K562 (cell line): Measurements from ENCODE around the gene OR10H2. TPM values are rescaled to one million over a fixed set of nuclear protein-coding genes. Genes with fewer than 3 reads are reported as not detected.
A peak's percentile ranks its signal among the peaks of the same experiment; 100 is the strongest.

Experiments used
- ATAC-seq: fragments of 200-7000 bp; cut with Tn5 transposase; 3 replicates; pipeline ENCODE4 v1.9.1; 2020; ENCODE audit warnings: moderate library complexity
- BruUV-seq: library from RNA; stranded (reverse); fragments of 400-500 nt; replicated peaks from 2 replicates; lab custom pipeline; 2021; lab: Mats Ljungman, UMichigan
- CTCF ChIA-PET: fragments of 300-600 bp; formaldehyde crosslinking; extraction: SDS; loops from one replicate; lab custom pipeline; 2021; ENCODE audit warnings: low intra/inter-chr PET ratio; lab: Yijun Ruan, JAX
- POLR2A ChIA-PET: fragments of 300-600, 350-650 bp; sonication (Branson Sonifier 250); formaldehyde crosslinking; extraction: SDS; loops from one replicate; lab custom pipeline; 2021; ENCODE audit warnings: antibody characterized with exemption, inconsistent platforms; lab: Yijun Ruan, JAX
- DNase-seq, 4 experiments: peaks; one replicate each; pipeline versions ENCODE4 v3.0.0 to v3.0.0-alpha.2; 2011 to 2018; ENCODE audit warnings: low spot score in 3 of 4, mixed read lengths in 3 of 4; ENCODE audit errors: extremely low read depth in 1 of 4
- FAIRE-seq: peaks from 2 replicates; lab custom pipeline; 2011; peaks lifted over from hg19 to GRCh38; lab: Jason Lieb, UNC
- H2AFZ ChIP-seq: 2 replicates; pipeline ENCODE4 v1.6.0; 2011; ENCODE audit warnings: low read depth, low read length, control low read depth, inconsistent platforms
- H3K27ac ChIP-seq: fragments of 200-600 bp; 3 replicates; pipeline ENCODE4 v1.8.0; 2011; ENCODE audit warnings: low read depth, mild to moderate bottlenecking, control low read depth, inconsistent platforms, low read length, moderate library complexity, mixed read lengths; ENCODE audit errors: extremely low read depth
- H3K27me3 ChIP-seq, 2 experiments: fragments of 300-600 bp in 1 of 2; 2 replicates in 1 of 2; 3 replicates in 1 of 2; pipeline versions ENCODE4 v1.6.0 to v1.8.0; 2011; ENCODE audit warnings: inconsistent platforms in 2 of 2, low read length in 2 of 2, mild to moderate bottlenecking in 1 of 2, mixed read lengths in 1 of 2, moderate library complexity in 1 of 2; ENCODE audit not compliant: control insufficient read depth in 2 of 2, insufficient read depth in 2 of 2
- H3K36me3 ChIP-seq: fragments of 300-600 bp; 3 replicates; pipeline ENCODE4 v1.8.0; 2011; ENCODE audit warnings: mild to moderate bottlenecking, low read length, inconsistent platforms; ENCODE audit not compliant: control insufficient read depth, insufficient read depth
- H3K4me1 ChIP-seq, 2 experiments: fragments of 200-600 bp in 1 of 2; replicated peaks in 1 of 2; 2 replicates in 1 of 2; 3 replicates in 1 of 2; pipeline versions ENCODE4 v1.5.1 to v1.8.0; 2011; ENCODE audit warnings: inconsistent platforms in 2 of 2, low read length in 2 of 2, mild to moderate bottlenecking in 1 of 2, mixed read lengths in 1 of 2, moderate library complexity in 1 of 2; ENCODE audit not compliant: control insufficient read depth in 2 of 2, insufficient read depth in 2 of 2
- H3K4me2 ChIP-seq: 2 replicates; pipeline ENCODE4 v1.6.1; 2011; ENCODE audit warnings: low read length, control low read depth, inconsistent platforms, mixed read lengths; ENCODE audit not compliant: insufficient read depth
- H3K4me3 ChIP-seq: fragments of 200-600 bp; sonication (generic), shearing (Covaris generic); 2 replicates; pipeline ENCODE4 v1.5.1; 2016; ENCODE audit warnings: control low read depth, inconsistent platforms
- H3K79me2 ChIP-seq: fragments of 200-600 bp; 3 replicates; pipeline ENCODE4 v1.8.0; 2011; ENCODE audit warnings: low read length, inconsistent platforms; ENCODE audit not compliant: control insufficient read depth, insufficient read depth
- H3K9ac ChIP-seq, 2 experiments: 2 replicates each; pipeline versions ENCODE4 v1.6.0 to v1.6.1; 2011; ENCODE audit warnings: low read depth in 2 of 2, low read length in 2 of 2, control low read depth in 1 of 2, inconsistent platforms in 1 of 2, mild to moderate bottlenecking in 1 of 2, mixed read lengths in 1 of 2; ENCODE audit not compliant: insufficient read depth in 1 of 2
- H3K9me1 ChIP-seq: one replicate; pipeline ENCODE4 v1.6.0; 2011; ENCODE audit warnings: inconsistent platforms, mild to moderate bottlenecking, low read length, moderate library complexity; ENCODE audit not compliant: control insufficient read depth, insufficient read depth
- H3K9me3 ChIP-seq: replicated peaks from 2 replicates; pipeline ENCODE4 v1.5.1; 2011; ENCODE audit warnings: low read depth, low read length, inconsistent platforms; ENCODE audit not compliant: control insufficient read depth, insufficient read depth
- H4K20me1 ChIP-seq: replicated peaks from 2 replicates; pipeline ENCODE4 v1.6.1; 2011; ENCODE audit warnings: low read length, inconsistent platforms, mixed read lengths; ENCODE audit not compliant: control insufficient read depth, insufficient read depth
- GABPA ChIP-seq: fragments of 200-800 bp; sonication (Bioruptor generic); conservative IDR thresholded peaks from 2 replicates; pipeline ENCODE4 v1.6.1; 2016; ENCODE audit warnings: low read depth, missing genetic modification characterization, missing compliant biosample characterization
- HNRNPH1 ChIP-seq: fragments of 200-400 bp; formaldehyde crosslinking; optimal IDR thresholded peaks from 2 replicates; pipeline ENCODE3; 2017; ENCODE audit warnings: low read depth, mild to moderate bottlenecking, low read length, moderate library complexity
- MCM7 ChIP-seq, 2 experiments: fragments of 450-650 bp; IDR thresholded peaks; 2 replicates each; pipeline ENCODE4 v1.6.1; 2016 to 2018
- NFIC ChIP-seq: fragments of 450-650 bp; IDR thresholded peaks from 2 replicates; pipeline ENCODE4 v1.6.1; 2017; ENCODE audit warnings: mild to moderate bottlenecking, inconsistent platforms
- PKNOX1 ChIP-seq: fragments of 450-650 bp; IDR thresholded peaks from 2 replicates; pipeline ENCODE4 v1.6.1; 2016
- RFX7 ChIP-seq: fragments of 250-450 bp; sonication (Bioruptor Pico); IDR thresholded peaks from 2 replicates; pipeline ENCODE4 v1.5.1; 2021; ENCODE audit warnings: mild to moderate bottlenecking
- SMAD2 ChIP-seq: fragments of 150-350 bp; IDR thresholded peaks from 2 replicates; pipeline ENCODE4 v1.6.1; 2014; ENCODE audit warnings: low read depth, mild to moderate bottlenecking, low read length
- SOX6 ChIP-seq: fragments of 450-650 bp; IDR thresholded peaks from 2 replicates; pipeline ENCODE4 v1.6.1; 2014; ENCODE audit warnings: mild to moderate bottlenecking
- ZNF174 ChIP-seq: fragments of 250-450 bp; sonication (Bioruptor Pico); IDR thresholded peaks from 2 replicates; pipeline ENCODE4 v1.4.0; 2020; ENCODE audit warnings: mild to moderate bottlenecking
- ZNF217 ChIP-seq: sonication (generic); formaldehyde crosslinking; IDR thresholded peaks from 2 replicates; pipeline ENCODE4 v1.8.0; 2022; ENCODE audit warnings: mild to moderate bottlenecking, missing genetic modification reagents
- ZNF41 ChIP-seq: fragments of 250-450 bp; sonication (Bioruptor Pico); conservative IDR thresholded peaks from 2 replicates; pipeline ENCODE4 v1.4.0; 2020; ENCODE audit warnings: mild to moderate bottlenecking
- WGBS: fragments of 100-300 bp; shearing (Covaris generic); methylation state at CpG from one replicate; pipeline ENCODE4 v1.1.6; 2016; ENCODE audit warnings: low coverage, mixed read lengths; ENCODE audit not compliant: insufficient coverage; ENCODE audit errors: missing lambda C conversion rate; 5-methylcytosine and 5-hydroxymethylcytosine counted together
- in situ Hi-C: fragments of 300-500 bp; cut with MboI; formaldehyde crosslinking; loops from 4 replicates; pipeline ENCODE4 v1.15.0; 2018; ENCODE audit warnings: inconsistent platforms, mixed read lengths
- intact Hi-C: fragments of 100-400 bp; cut with micrococcal nuclease; formaldehyde crosslinking; loops from 2 replicates; pipeline ENCODE4 v1.14.2; 2022
- polyA plus RNA-seq, 8 experiments: library from polyadenylated mRNA; depleted of rRNA in 4 of 8; stranded (reverse) in 5 of 8; unstranded in 3 of 8; fragments of >200 nt; fragmentation: Nextera tagmentation in 2 of 8; fragmentation: Illumina TruSeq in 1 of 8; extraction: Ambion mirVana in 2 of 8; extraction: Trizol in 1 of 8; gene quantifications; 2 replicates each; pipeline versions ENCODE4 v1.2.1 to v1.2.3, GENCODE V29; 2011 to 2014; ENCODE audit warnings: inconsistent platforms in 1 of 8, missing spikeins in 1 of 8
- total RNA-seq, 7 experiments: library from RNA; depleted of rRNA in 6 of 7; stranded (reverse); fragments of >200 nt in 6 of 7; fragmentation: Illumina TruSeq in 2 of 7; extraction: Trizol in 2 of 7; gene quantifications; 2 replicates each; pipeline versions ENCODE4 v1.2.1 to v1.2.3, GENCODE V29; 2011 to 2021; ENCODE audit warnings: low replicate concordance in 1 of 7
- TF ChIP-seq, protein P1 (sequence below): fragments of 450-650 bp; IDR thresholded peaks from 2 replicates; pipeline ENCODE4 v1.6.1; 2017; ENCODE audit warnings: mild to moderate bottlenecking, moderate library complexity

Gene OR10H2
- total and polyA plus RNA-seq, 9 of the 15 experiments (the other 6 are each of a cell fraction or from before 2014, with no cell fraction given): not detected

DNA sequence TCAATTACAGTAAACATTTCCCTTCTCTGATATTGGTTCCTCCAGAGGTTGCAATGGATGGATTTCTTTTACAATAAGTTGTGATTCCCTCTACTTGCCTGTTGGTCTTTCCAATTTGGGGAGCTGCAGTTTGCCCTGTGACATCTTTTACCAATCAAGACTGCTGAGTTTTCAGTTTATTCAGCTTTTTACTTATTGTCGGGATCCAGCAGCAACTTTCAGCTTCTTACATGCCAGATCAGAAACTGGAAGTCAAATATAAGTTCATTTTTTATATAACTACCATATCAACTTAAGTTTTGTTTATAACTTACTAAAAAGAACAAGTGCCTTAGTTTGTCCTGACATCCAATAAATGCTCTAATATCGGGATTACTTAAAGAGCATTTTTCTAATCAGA, 20.4 kb downstream of the OR10H2 start (continued):
- TF ChIP-seq, protein P1, sequence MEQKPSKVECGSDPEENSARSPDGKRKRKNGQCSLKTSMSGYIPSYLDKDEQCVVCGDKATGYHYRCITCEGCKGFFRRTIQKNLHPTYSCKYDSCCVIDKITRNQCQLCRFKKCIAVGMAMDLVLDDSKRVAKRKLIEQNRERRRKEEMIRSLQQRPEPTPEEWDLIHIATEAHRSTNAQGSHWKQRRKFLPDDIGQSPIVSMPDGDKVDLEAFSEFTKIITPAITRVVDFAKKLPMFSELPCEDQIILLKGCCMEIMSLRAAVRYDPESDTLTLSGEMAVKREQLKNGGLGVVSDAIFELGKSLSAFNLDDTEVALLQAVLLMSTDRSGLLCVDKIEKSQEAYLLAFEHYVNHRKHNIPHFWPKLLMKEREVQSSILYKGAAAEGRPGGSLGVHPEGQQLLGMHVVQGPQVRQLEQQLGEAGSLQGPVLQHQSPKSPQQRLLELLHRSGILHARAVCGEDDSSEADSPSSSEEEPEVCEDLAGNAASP: no peak
- no peak for TF ChIP-seq HNRNPH1
- no peak for TF ChIP-seq MCM7 (IDR thresholded peaks at IDR 0.05)
- no peak for TF ChIP-seq GABPA
- TF ChIP-seq PKNOX1: no peak
- no peak for TF ChIP-seq SMAD2
- TF ChIP-seq SOX6: no peak
- TF ChIP-seq ZNF217 (CRISPR knock-in tag): no peak
- no peak for TF ChIP-seq RFX7 (CRISPR knock-in tag)
- no peak for TF ChIP-seq ZNF174

DNA sequence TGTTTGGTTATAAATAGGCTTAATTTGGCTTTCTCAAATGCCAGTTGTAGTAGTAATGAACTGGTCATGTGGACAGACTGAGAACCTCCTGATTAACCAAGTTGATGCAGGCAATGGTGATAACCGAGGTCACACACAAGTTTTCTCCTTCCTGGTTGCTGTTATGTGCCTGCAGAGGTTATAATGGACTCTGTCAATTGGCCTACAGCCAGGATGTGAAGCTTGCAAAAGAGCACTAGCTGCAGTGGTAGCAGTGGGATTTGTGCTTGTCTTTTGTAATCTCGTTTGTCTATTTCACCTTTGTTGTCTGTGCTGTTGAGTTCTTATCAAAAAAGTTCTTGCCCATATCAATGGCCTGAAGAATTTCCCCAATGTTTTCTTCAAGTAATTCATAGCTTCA, 30.6 kb downstream of the OR10H2 start:
- TF ChIP-seq NFIC (0 out of 2 replicates have a peak, but pooled peaks have one; percentile 16), ZNF41 (CRISPR knock-in tag) (no peak)
- POLR2A ChIA-PET: interaction anchor here (1.4 kb wide), 1 partner anchor 8 kb away, joined by 3 read pairs; no protein-coding TSS in a partner anchor
- H3K4me1 ChIP-seq: peaks cover 0 to 6% of the 10 kb centered on the region in 2 experiments; a peak in 2 of 5 replicates
- no peak overlapping the region for H3K4me2 ChIP-seq
- H4K20me1 ChIP-seq: no peaks in the 10 kb centered on the region
- intact Hi-C loops (no loop called here), in situ Hi-C loops (no loop called here)
- DNase-seq (no peak), FAIRE-seq (no peak), ATAC-seq (no peak)
- no peak overlapping the region for H2AFZ ChIP-seq
- no peak overlapping the region for H3K27ac ChIP-seq
- WGBS: 0% methylated on average over 2 of the region's 2 CpGs
- H3K9ac ChIP-seq: no peak overlapping the region
- peaks cover 0 to 23% of the 10 kb centered on the region in 2 experiments; a peak in 2 of 5 replicates for H3K27me3 ChIP-seq
- H3K79me2 ChIP-seq: no peaks in the 10 kb centered on the region
- CTCF ChIA-PET: no interaction called here
- no TSS peak for BruUV-seq
- no peaks in the 10 kb centered on the region for H3K9me3 ChIP-seq
- no peaks in the 10 kb centered on the region for H3K36me3 ChIP-seq
- H3K4me3 ChIP-seq: no peak overlapping the region
- H3K9me1 ChIP-seq: no peaks in the 10 kb centered on the region
